ENCODE measurements around the gene ATG14.
A peak's percentile ranks its signal among the peaks of the same experiment; 100 is the strongest.
"Not testable (repeated sequence)": the region's sequence is repeated elsewhere in the genome, so short reads cannot be mapped to it uniquely, and the experiment has no call there.

ATG14 gene

GRCh38 chr14:55348766-55349453 is 62.7 kb downstream of the ATG14 start:
- TF ChIP-seq CTCF (IDR thresholded peaks at IDR 0.05; ENCODE audit: insufficient read depth, low read depth, low read length, missing control alignments), result no peak
- H3K4me3 ChIP-seq (ENCODE audit: low read depth, low read length), result peak overlapping the region; percentile 19; the same call in 1 of the 2 replicates
- DNase-seq (ENCODE audit: low read depth), result peak; percentile 47

DNA sequence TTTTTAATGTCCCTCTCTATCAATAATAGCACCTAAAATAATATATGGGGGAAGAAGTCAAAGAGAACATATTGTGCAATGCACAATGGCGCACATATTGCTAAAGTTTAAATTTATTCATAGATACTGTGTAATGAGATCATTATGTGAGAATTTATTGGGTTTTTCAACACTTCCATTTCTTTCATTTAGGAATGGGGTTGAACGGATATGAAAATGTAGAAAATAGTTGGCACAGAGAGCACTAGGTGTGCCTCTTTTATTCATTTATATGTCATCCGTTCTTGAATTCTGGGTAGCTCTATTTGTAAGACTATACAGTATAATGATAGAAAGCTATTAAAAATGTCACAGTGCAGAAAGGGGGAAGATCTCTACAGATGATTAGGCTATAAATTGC is 63.9 kb downstream of the ATG14 start:
- H3K4me3 ChIP-seq (ENCODE audit: low read depth, low read length), result no peak overlapping the region
- no peak for DNase-seq (ENCODE audit: low read depth)

DNA sequence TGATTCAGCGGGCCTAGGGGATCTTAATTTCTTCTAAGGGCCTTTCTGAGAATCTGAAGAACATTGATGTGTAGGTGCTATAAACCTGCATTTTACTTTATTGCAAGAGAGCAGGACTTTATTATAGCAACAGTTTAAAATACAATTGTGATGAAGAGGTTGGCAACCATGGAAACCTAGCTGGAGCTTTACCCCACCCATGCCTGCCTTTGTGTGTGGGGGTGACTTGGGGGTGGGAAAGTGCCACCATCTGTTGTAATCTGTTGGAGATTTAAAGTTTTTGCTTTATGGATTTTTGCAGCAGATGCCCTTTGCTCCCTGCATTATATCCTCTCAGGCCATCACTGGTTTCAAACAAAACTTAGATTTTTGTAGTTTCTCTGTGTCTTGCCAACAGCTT is 64.6 kb downstream of the ATG14 start:
- no peak for DNase-seq (ENCODE audit: low read depth)

More for the DNA sequence above, 63.9 kb downstream of the ATG14 start:
- TF ChIP-seq CTCF (IDR thresholded peaks at IDR 0.05; ENCODE audit: insufficient read depth, low read depth, low read length, missing control alignments), result no peak

GRCh38 chr14:55344582-55345163 is 67.0 kb downstream of the ATG14 start:
- DNase-seq (ENCODE audit: low read depth); H3K4me3 ChIP-seq (ENCODE audit: low read depth, low read length): not testable (repeated sequence)

More for the DNA sequence above, 64.6 kb downstream of the ATG14 start:
- TF ChIP-seq CTCF (IDR thresholded peaks at IDR 0.05; ENCODE audit: insufficient read depth, low read depth, low read length, missing control alignments), result no peak
- no peak overlapping the region for H3K4me3 ChIP-seq (ENCODE audit: low read depth, low read length)

DNA sequence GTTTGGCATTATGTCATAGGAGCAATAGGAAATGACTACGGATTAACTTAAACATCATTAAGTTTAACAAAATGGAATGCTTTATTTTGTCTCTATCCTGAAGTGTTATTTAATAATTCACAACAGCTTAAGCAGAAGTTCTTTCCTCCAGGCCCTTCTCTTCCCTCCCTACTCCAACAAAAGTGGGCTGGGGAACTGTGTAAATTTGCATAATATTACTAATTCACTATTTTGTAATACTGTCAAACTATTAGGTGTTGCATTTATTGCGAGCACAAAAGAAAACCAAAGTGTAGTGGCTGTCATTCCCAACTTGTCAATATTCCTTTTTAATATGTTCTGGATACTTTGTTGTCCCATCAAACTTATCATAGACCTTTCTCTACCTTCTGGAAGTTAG is 69.8 kb downstream of the ATG14 start:
- no peak for DNase-seq (ENCODE audit: low read depth)
- no peak overlapping the region for H3K4me3 ChIP-seq (ENCODE audit: low read depth, low read length)
- TF ChIP-seq CTCF (IDR thresholded peaks at IDR 0.05; ENCODE audit: insufficient read depth, low read depth, low read length, missing control alignments), result no peak

DNA sequence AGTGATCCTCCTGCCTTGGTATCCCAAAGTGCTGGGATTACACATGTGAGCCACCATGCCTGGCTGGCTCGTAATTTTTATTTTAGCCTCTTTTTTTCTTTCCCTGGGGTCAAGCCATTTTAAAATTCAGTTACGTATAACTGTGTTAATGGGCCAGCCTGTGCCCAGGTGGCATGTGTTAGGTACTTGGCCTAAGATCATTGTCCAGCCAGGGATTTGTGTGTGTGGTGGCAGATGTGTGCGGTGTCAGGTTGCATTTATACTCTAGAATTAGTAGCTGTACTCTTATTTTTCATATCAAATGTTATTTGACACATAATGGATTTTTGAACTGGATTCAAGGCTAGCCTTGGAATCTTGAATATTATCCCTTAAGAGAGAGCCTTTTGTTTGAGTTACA is 71.1 kb downstream of the ATG14 start:
- TF ChIP-seq CTCF (IDR thresholded peaks at IDR 0.05; ENCODE audit: insufficient read depth, low read depth, low read length, missing control alignments), result no peak
- DNase-seq (ENCODE audit: low read depth), result no peak
- no peak overlapping the region for H3K4me3 ChIP-seq (ENCODE audit: low read depth, low read length)

DNA sequence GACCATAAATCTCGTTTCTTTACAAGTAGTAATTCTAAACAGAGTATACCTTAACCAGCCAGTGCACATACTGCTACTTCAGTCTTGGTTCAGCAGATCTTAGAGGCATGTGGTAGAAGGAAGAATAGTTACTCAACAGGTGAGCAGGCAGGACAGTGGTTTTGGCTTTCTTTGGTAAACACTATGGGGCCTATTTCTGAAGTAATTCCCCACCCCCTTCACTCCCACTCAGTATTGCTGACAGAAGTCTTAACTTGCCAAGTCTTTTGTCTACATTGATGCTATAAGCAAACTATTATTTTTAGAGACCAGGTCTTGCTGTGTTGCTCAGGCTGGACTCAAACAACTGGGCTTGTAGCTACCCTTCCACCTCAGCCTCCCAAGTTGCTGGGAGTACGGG is 71.9 kb downstream of the ATG14 start:
- no peak for TF ChIP-seq CTCF (IDR thresholded peaks at IDR 0.05; ENCODE audit: insufficient read depth, low read depth, low read length, missing control alignments)
- DNase-seq (ENCODE audit: low read depth), result peak; percentile 50

More for the DNA sequence above, 71.9 kb downstream of the ATG14 start:
- H3K4me3 ChIP-seq (ENCODE audit: low read depth, low read length), result no peak overlapping the region
